A549 treated with AZD2906 at 1 μM for 4 hours (cell line): Measurements from ENCODE around the gene HES2. TPM values are rescaled to one million over a fixed set of nuclear protein-coding genes. Genes with fewer than 3 reads are reported as not detected.

Experiments
- total RNA-seq: library from RNA; stranded (reverse); fragments of 200-300 nt; extraction: Qiagen RNA extraction; gene quantifications from 5 replicates; pipeline ENCODE4 v1.2.3, GENCODE V29; 2022

Gene HES2, protein sequence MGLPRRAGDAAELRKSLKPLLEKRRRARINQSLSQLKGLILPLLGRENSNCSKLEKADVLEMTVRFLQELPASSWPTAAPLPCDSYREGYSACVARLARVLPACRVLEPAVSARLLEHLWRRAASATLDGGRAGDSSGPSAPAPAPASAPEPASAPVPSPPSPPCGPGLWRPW
- total RNA-seq: 3.1 to 6.0 TPM (median 4.8 TPM) in 5 replicates

DNA sequence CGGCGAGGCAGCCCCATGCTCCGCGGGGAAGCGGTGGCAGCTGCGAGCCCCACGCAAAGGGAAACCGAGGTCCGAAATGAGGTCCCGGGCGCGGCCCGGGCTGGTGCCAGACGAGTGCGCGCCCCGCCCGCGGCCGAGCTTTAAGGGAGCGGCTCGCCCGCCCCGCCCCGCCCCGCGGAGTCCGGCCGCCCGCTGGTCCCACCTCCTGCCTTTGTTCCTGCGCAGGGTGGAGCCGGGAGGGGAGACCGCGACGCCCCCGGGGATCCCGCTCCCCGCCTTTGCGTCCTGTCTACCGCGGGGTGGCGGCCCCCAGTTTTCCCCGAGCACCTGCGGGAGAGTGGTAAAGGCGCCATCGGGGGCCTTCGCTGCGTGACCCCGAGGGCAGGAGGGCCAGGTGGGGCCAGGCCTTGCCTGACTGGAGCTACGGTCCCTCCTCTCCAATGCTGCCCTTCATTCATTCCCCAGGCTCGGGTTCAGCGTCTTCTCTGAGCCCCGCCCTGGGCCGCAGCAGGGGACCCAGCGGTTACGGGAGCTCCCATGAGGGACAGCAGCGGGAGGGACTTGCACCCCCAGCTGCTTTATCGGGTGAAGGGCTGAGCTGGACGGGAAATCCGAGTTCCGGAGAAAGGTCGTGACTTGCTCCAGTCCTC is at the start of gene HES2:
TSS of gene HES2 (minus strand) at position 116 of the 650 bp plus-strand sequence. CDS start at position 17, 99 bp downstream.

DNA sequence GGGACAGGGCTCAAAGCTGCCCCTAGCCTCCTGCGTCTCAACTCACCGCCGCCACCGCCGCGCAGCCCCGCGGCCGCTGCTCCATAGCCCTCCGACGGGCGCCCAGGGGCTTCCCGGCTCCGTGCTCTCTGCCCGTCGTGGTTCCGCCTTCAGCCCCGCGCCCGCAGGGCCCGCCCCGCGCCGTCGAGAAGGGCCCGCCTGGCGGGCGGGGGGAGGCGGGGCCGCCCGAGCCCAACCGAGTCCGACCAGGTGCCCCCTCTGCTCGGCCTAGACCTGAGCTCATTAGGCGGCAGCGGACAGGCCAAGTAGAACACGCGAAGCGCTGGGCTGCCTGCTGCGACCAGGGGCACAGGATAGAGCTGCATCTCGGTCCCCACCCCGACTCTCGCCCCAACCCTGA is 46.3 kb upstream of the HES2 start, which contains the start of gene TNFRSF25:
TSS of gene TNFRSF25 (minus strand) at position 151 of the 400 bp plus-strand sequence. CDS start at position 85, 66 bp downstream.

DNA sequence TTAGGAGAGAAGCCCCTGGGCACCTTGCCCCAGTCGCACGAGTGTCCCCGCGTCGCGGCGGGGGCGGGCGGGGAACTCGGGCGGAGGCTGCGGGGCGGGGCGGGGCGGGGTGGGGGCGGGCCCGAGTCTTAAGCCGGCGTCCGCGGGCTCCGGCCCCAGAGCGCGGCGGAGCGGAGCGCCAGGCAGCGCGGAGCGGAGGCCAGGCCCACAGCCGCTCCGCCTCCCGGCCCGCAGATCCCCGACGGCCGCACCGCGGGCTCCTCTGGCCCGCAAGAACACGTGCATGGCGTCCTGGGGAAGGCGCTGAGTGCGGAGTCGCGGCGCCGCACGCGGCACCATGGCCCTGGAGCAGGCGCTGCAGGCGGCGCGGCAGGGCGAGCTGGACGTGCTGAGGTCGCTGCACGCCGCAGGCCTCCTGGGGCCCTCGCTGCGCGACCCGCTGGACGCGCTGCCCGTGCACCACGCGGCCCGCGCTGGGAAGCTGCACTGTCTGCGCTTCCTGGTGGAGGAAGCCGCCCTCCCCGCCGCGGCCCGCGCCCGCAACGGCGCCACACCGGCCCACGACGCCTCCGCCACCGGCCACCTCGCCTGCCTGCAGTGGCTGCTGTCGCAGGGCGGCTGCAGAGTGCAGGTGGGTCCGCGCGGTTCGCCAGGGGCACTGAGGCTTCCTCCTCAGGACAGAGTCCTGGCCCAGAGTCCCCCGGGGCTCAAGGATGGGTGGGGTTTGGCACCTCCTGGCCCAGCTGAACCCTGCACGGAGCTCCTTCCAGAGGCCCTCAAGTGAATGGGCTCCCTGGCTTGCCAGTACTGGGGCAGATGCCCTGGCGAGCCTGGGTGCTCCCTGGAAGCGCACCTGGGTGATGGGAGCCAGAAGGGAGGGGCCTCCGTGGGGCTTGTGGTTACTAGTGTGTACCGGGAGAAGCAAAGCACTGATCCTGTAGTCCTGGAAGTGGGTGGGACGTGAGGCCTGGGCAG is 5.2 kb upstream of the HES2 start, which contains the start of gene ESPN:
TSS of gene ESPN (plus strand) at position 158 of the 975 bp plus-strand sequence. CDS start at position 338, 180 bp downstream.

DNA sequence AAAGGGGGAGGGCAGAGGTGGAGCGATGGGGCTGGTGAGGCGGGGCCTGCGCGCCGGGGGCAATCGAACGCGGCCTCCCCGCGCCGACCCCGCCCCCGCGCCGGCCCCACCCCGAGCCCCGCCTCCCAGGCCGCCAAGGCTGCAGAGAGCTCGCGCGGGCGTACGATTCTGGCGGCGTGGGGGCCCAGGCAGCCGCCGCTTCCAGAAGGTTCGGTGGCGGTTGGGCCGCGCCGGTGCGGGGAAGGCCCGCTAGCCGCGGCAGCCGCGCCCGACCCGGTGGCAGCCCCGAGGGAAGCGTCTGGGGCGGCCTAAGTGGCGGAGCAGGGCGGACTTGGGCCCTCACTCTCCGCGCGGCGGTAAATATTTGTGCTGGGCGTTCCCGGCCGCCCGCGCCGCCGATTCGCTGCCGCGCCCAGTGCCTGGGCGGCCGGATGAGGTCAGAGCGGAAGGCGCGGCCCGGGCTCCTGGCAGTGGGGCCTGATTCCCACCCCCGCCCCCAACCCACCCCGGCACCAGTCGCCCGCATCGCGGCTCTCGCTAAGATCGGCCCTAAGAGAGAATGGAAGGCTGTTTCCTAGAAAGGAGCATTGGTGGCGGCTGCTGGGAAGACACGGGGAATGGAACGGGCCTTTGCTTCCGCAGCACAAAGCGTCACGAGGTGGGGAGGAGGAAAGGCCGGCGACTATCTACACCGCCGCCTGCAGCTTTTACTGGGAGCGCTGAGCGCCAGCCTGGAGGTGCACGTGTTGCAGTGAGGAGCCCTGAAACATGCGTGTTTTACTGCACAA is 26.1 kb downstream of the HES2 start, which contains the start of gene ACOT7:
TSS of gene ACOT7 (minus strand) at position 368 of the 788 bp plus-strand sequence. CDS start 368 bp downstream, outside the sequence.

Other genes with a start within 250 kb of the HES2 start
- gene CHD5, start 239.6 kb downstream of the HES2 start, total RNA-seq: 1.5 to 2.8 TPM (median 1.8 TPM) in 5 replicates
- gene RPL22, start 220.3 kb downstream of the HES2 start, total RNA-seq: 284 to 448 TPM (median 429 TPM) in 5 replicates
- gene RNF207, start 213.8 kb downstream of the HES2 start, total RNA-seq: 9.4 to 13.8 TPM (median 11.3 TPM) in 5 replicates
- 51.0 to 56.7 TPM (median 53.3 TPM) in 5 replicates for gene ICMT, start 184.0 kb downstream of the HES2 start, total RNA-seq
- gene HES3, start 175.7 kb downstream of the HES2 start, total RNA-seq: not detected in 5 replicates
- gene GPR153, start 158.8 kb downstream of the HES2 start, total RNA-seq: 4.8 to 7.7 TPM (median 7.4 TPM) in 5 replicates
- 76.2 to 109 TPM (median 105 TPM) in 5 replicates for gene ACOT7, start 26.2 kb downstream of the HES2 start, total RNA-seq
- 0.43 to 0.79 TPM (median 0.53 TPM) in 5 replicates for gene ESPN, start 4.9 kb upstream of the HES2 start, total RNA-seq
- gene TNFRSF25, start 46.3 kb upstream of the HES2 start, total RNA-seq: 1.9 to 3.6 TPM (median 2.8 TPM) in 5 replicates
- 2.2 to 4.0 TPM (median 3.3 TPM) in 5 replicates for gene PLEKHG5, start 71.7 kb upstream of the HES2 start, total RNA-seq
- 2.9 to 5.1 TPM (median 3.6 TPM) in 5 replicates for gene NOL9, start 134.6 kb upstream of the HES2 start, total RNA-seq
- 0.03 TPM in 1 of 5 replicates, not detected in the others for gene TAS1R1, start 135.4 kb upstream of the HES2 start, total RNA-seq
- gene ZBTB48, start 160.1 kb upstream of the HES2 start, total RNA-seq: 13.1 to 17.6 TPM (median 15.1 TPM) in 5 replicates
- 15.5 to 23.4 TPM (median 18.2 TPM) in 5 replicates for gene KLHL21, start 182.9 kb upstream of the HES2 start, total RNA-seq
- gene PHF13, start 193.8 kb upstream of the HES2 start, total RNA-seq: 7.6 to 10.1 TPM (median 9.1 TPM) in 5 replicates
- 13.6 to 18.6 TPM (median 16.7 TPM) in 5 replicates for gene THAP3, start 204.9 kb upstream of the HES2 start, total RNA-seq